ENCODE measurements around the gene SIX6.

SIX6 gene

DNA sequence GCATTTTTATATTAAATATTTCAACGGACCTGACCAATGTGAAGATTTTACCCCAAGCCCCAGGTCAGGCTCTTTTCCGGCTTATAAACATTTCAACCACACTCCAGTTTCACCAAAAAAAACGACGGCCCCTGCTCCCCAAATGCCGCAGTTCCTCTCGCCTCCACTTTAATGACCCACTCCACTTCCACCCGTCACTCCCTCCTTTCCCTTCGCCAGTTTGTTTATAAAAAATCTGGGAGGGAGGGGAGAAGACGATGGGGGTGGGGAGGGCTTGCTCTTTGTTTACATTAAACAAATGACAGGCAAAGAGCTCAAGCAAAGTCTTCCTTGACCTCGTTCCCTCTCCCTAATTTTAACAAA lies 5.4 kb downstream of the SIX6 start:
- DNase-seq, result no peak

DNA sequence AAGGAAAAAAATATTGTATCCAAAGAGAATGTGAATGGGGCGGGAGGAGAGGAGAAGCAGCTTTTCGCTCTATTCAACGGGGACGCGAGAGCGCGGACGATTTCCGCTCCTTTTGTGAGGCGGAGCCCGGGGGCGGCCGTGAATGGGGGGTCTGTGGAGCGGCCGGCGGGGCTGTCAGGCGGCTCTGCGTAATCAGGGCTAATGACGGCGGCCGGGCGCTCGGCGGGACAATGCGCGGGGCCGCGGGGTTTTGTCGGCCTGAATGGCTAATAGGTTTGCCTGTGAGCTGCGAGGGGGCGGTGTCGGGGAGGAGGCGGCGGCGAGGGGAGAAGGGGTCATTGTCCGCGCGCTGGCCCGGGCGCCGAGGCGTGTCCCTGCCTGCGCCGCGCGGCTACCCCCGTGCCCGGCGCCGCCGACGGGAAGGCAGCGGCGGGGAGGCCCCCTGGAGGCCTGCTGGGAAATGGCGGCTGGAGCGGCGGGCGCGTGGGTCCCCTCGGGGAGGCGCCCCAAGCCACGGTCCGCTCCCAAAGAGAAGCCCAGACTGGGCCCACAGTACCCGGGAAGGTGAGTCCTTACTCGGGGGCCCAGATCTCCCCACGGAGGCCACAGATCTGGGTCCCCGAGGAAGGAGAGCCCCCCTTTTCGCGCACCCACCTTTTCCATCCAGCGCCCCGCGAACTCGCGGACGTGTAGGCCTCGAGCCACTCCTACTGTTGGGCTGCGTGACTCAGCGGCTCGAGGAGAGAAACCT lies 6.0 kb downstream of the SIX6 start:
- DNase-seq, result no peak

GRCh38 chr14:60515511-60516289 lies 6.8 kb downstream of the SIX6 start:
- no peak for DNase-seq

- DNase-seq, result no peak
Measured at GRCh38 chr14:60532442-60532841, 23.5 kb downstream of the SIX6 start.

- DNase-seq, result no peak
Measured at GRCh38 chr14:60537663-60538062, 28.7 kb downstream of the SIX6 start.

DNA sequence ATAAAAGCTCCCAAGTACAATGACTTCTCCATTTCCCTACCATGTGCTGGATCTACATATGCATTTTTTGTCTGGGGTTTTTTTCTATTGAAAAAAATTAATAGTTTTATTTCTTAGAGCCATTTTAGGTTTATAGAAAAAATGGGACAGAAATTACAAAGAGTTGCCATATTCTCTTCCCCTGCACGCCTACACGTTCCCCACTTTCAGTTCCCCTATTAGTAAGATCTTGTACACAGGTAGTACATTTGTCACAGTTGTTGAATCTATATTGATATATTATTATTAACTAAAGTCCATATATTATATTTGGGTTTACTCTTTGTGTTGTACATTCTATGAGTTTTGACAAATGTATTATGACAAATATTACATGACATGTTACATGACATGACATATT lies 35.7 kb downstream of the SIX6 start:
- DNase-seq, result no peak

- no peak for DNase-seq
Measured at GRCh38 chr14:60553808-60554207, 44.9 kb downstream of the SIX6 start.

GRCh38 chr14:60561845-60562746 lies 53.1 kb downstream of the SIX6 start:
- DNase-seq, result peak; percentile 73
